IPS-18c (cell line): ENCODE measurements around the gene FAM193B.

ENCODE experiments used
- H3K4me3 ChIP-seq: 2 replicates; pipeline ENCODE4 v1.7.0; 2013; ENCODE audit warnings: low read depth, mild to moderate bottlenecking, low read length, moderate library complexity; ENCODE audit not compliant: insufficient read depth
- H3K9me3 ChIP-seq: one replicate; pipeline ENCODE4 v1.6.1; 2013; ENCODE audit warnings: mild to moderate bottlenecking, low read length, moderate library complexity; ENCODE audit not compliant: control insufficient read depth, insufficient read depth

Gene FAM193B

DNA sequence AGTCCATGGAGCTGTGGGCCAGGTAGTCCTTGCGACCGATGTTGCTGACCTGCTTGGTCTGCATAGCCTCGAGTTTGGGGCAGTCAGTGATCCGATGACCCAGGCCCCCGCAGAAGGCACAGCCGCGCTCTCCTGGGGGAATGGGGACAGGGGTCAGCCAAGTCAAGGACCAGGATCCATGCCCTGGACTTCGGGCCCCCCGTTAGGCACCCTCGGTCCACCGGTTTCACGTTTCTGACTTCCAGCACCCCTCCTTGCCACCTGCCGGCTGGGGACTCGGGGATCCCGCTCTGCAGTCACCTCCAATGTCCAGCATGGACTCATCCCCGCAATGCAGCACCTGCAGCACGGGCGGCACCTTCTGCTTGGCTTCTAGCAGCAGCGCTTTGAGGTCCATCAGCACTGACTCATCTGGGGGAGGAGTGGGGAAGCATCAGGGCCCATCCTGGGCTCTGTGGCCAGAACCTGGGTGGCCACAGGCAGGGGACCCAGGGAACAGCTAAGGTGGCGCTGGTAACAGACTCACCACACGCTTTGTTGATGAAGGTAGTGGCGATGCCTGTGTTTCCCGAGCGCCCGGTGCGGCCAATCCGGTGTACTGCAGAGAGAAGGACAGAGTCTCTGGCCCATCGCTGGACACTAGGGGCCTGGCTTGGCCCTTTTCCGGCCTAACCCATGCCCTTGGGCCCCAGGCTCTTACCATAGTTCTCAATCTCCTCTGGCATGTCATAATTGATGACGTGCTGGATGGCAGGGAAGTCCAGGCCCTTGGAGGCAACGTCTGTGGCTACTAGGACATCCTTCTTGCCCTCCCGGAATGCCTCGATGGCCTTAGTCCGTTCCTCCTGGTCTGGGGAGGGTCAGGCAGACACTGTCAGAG lies 42.3 kb downstream of the FAM193B start:
- no peak overlapping the region for H3K4me3 ChIP-seq

DNA sequence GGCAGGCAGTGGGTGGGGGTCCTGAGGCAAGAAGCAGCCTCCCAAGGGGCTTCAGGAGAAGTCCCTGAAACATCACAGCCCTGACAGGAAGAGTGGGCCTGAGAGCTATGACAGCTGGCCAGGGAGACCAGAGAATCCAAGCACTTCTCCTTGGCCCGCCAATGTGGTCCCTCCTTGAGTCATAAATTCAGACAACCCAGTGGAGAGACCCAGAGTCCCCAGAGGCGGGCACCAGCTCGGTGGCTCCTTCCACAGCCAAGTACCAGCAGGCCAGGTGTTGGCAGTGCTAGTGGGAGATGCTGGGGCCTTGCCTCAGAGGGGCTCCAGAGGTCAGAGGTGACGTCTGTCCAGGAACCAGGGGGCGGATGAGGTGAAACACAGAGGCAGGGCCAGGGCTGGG lies 43.2 kb downstream of the FAM193B start:
- no peak overlapping the region for H3K4me3 ChIP-seq

More for the DNA sequence above, 42.3 kb downstream of the FAM193B start:
- H3K9me3 ChIP-seq, result no peaks in the 10 kb centered on the region

GRCh38 chr5:177510567-177511053 lies 43.8 kb downstream of the FAM193B start:
- Histone ChIP-seq H3K4me3 (no peak overlapping the region), H3K9me3 (no peaks in the 10 kb centered on the region)

More for the DNA sequence above, 43.2 kb downstream of the FAM193B start:
- H3K9me3 ChIP-seq, result no peaks in the 10 kb centered on the region

- Histone ChIP-seq H3K9me3 (no peaks in the 10 kb centered on the region), H3K4me3 (no peak overlapping the region)
These were observed 44.3 kb downstream of the FAM193B start for GRCh38 chr5:177509991-177510566.

GRCh38 chr5:177509381-177509951 lies 44.9 kb downstream of the FAM193B start, which contains the start of gene DOK3:
TSS of gene DOK3 (minus strand) at chr5:177509826. CDS start at chr5:177509540, 286 bp downstream.
- H3K4me3 ChIP-seq, result no peak within 1 kb of the TSS
- H3K9me3 ChIP-seq, result no peaks in the 10 kb centered on the region

- Histone ChIP-seq H3K4me3 (no peak overlapping the region), H3K9me3 (no peaks in the 10 kb centered on the region)
These were observed 45.5 kb downstream of the FAM193B start for GRCh38 chr5:177508837-177509236.

DNA sequence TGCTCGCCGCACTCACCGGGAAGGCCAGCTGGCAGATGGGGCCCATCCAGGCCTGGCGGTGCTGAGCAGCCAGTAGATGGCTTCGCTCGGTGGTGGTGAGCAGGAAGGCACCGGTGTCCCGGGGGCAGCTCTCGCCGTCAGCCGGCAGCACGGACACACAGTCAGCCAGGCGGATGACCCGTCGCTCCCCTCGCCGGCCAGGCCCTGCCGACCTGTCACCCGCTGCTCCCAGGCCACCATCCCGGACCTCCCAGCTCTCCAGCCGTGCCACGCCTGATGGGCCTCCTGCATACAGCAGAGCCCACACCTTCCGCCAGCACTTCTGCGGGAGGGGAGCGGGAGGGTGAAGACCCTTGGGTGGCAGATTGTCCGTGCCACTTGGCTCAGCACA lies 46.1 kb downstream of the FAM193B start:
- Histone ChIP-seq H3K9me3 (no peaks in the 10 kb centered on the region), H3K4me3 (no peak overlapping the region)

- H3K4me3 ChIP-seq, result no peak overlapping the region
These were observed 46.7 kb downstream of the FAM193B start for GRCh38 chr5:177507596-177508220.

GRCh38 chr5:177507165-177507564 lies 47.2 kb downstream of the FAM193B start:
- Histone ChIP-seq H3K9me3 (no peaks in the 10 kb centered on the region), H3K4me3 (no peak overlapping the region)

More at GRCh38 chr5:177507596-177508220, 46.7 kb downstream of the FAM193B start:
- no peaks in the 10 kb centered on the region for H3K9me3 ChIP-seq

DNA sequence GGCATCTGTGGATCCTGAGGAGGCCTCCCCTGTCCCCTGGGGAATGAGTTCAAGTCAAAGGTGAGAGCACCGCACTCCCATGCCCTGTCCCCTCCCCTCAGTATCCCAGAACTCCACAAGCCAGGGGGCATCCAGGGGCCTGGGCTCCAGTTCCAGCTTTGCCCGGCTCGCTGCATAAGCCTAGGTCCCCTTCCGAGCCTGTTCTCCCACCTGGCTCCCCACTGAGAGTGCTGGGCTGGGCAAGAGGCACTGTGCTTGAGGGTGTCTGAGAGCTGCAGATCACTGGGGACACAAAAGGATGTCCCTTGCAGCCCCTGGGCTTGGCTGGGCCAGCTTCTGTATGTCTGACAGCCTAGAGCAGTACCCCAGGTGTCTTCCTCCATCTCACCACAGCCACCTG lies 49.3 kb downstream of the FAM193B start:
- H3K4me3 ChIP-seq, result no peak overlapping the region

DNA sequence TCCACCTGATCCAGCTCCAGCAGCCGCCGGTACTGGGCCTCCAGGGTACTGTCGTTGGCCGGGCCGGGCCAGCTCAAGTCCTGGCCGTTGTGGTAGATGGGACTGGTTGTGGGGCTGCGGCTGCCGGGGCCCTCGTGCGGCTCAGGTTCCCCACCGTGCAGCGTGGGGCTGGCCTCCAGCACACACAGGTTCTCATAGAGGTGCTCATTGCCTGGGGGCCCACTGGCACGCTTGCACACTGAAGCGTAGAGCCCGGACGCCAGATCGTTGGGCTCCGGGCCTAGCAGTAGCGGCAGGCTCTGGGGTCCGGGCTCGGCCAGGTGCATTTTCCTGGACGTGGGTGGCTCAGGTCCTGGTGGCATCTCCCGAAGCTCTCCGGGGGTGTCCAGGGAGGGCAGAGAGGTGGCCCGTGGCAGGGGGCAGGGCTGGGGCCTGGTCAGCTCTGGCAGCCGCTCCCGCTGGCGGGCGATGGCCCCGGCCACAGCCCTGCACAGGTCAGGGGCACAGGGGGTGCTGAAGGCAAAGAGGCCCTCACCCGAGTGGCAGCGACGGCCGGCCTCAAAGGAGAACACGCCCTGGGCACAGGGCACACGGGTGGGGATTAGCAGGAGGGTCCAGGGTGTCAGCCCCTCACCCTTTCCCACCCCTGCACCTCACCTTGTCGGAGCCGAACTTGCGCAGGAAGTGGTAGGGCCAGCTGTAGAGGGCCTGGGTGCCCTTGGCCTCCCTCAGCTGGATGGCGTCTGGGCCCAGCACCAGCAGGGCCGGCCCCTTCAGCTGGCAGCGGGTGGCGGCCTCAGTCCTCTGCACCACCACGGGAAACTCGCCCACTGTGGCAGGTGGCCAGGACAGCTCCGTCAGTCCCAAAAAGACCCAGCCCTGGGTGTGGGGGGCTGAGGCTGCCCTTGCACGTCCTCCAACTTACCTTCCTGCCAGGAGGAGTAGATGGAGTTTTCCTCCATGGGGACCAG lies 50.0 kb downstream of the FAM193B start:
- Histone ChIP-seq H3K9me3 (no peaks in the 10 kb centered on the region), H3K4me3 (no peak overlapping the region)

More for the DNA sequence above, 49.3 kb downstream of the FAM193B start:
- no peaks in the 10 kb centered on the region for H3K9me3 ChIP-seq

GRCh38 chr5:177503351-177504085 lies 50.8 kb downstream of the FAM193B start:
- no peaks in the 10 kb centered on the region for H3K9me3 ChIP-seq

GRCh38 chr5:177502886-177503285 lies 51.5 kb downstream of the FAM193B start:
- Histone ChIP-seq H3K4me3 (no peak overlapping the region), H3K9me3 (no peaks in the 10 kb centered on the region)

More at GRCh38 chr5:177503351-177504085, 50.8 kb downstream of the FAM193B start:
- no peak overlapping the region for H3K4me3 ChIP-seq

DNA sequence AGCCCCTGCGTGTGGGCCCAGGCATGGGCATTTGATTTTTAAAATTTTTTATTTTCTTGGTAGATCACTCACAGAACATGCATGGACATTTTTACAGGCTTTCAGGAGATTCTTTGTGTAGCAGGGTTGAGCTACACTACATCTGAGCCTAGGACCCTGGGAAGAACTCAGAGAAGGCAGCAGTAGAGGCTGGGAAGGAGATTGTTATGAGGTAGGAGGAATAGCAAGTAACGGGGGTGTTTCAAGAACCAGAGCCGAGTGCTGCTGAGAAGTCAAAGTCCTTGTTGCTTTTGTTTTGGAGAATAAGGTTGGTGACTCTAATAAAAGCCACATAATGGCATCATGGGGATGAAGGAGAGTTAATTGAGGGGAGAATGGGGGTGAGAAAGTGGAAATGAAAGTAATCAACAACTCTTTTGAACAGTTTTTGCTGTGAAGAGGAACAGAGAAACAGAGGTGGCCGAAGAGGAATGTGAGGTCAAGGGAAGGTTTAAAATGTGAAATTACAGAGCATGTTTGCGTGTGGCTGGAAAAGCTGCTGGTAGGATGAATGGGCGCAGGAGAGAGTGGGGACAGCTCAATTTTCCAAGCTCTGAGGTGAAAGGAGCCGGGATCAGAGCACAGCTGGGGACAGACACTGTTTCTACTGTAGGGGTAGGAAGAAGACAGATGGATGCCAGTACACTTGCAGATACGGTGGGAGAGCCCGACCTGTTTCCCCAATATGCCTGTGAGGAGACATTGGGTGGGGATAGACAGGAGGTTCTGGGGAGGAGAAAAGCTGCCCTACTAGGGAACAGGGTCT lies 52.3 kb downstream of the FAM193B start:
- H3K4me3 ChIP-seq, result no peak overlapping the region
- no peaks in the 10 kb centered on the region for H3K9me3 ChIP-seq
